K562 (cell line): Measurements from ENCODE around the gene SNCB. TPM values are rescaled to one million over a fixed set of nuclear protein-coding genes. Genes with fewer than 3 reads are reported as not detected.

Experiments used
- ARID1B ChIP-seq: fragments of 450-650 bp; IDR thresholded peaks from 2 replicates; pipeline ENCODE4 v1.6.1; 2016; ENCODE audit warnings: antibody characterized with exemption, mild to moderate bottlenecking, inconsistent platforms
- CHD7 ChIP-seq: fragments of 200-600 bp; sonication (generic); IDR thresholded peaks from one replicate; pipeline ENCODE4 v1.6.1; 2012; ENCODE audit warnings: mild to moderate bottlenecking, low read depth, low read length, inconsistent platforms
- CTCF ChIP-seq, 3 experiments: IDR thresholded peaks in 2 of 3; conservative IDR thresholded peaks in 1 of 3; 2 replicates each; pipeline ENCODE4 v1.5.1; 2011 to 2012; ENCODE audit warnings: low read length in 3 of 3, mild to moderate bottlenecking in 3 of 3, control low read depth in 2 of 3, improper control_type of control experiment in 1 of 3, inconsistent platforms in 1 of 3, low read depth in 1 of 3, mixed read lengths in 1 of 3, moderate library complexity in 1 of 3; ENCODE audit not compliant: insufficient read depth in 2 of 3
- DEAF1 ChIP-seq: fragments of 450-650 bp; formaldehyde crosslinking; IDR thresholded peaks from 2 replicates; pipeline ENCODE4 v1.4.0; 2020; ENCODE audit warnings: mild to moderate bottlenecking, moderate library complexity
- MAZ ChIP-seq, 2 experiments: fragments of 450-650 bp in 1 of 2; sonication (generic) in 1 of 2; formaldehyde crosslinking; IDR thresholded peaks in 1 of 2; conservative IDR thresholded peaks in 1 of 2; 2 replicates each; pipeline versions ENCODE4 v1.4.0 to v1.5.0; 2020; ENCODE audit warnings: mild to moderate bottlenecking in 1 of 2, missing genetic modification reagents in 1 of 2
- MYC ChIP-seq, 2 experiments: fragments of 250-450 bp in 1 of 2; sonication (Bioruptor Pico) in 1 of 2; IDR thresholded peaks; 2 replicates each; pipeline versions ENCODE4 v1.5.1 to v1.6.1; 2012 to 2021; ENCODE audit warnings: low read depth in 2 of 2, borderline replicate concordance in 1 of 2, improper control_type of control experiment in 1 of 2, low read length in 1 of 2, mild to moderate bottlenecking in 1 of 2, moderate library complexity in 1 of 2
- POLR2H ChIP-seq: IDR thresholded peaks from 2 replicates; pipeline ENCODE4 v1.6.1; 2016; ENCODE audit warnings: missing genetic modification characterization, low read depth, mild to moderate bottlenecking, control low read depth, missing compliant biosample characterization, moderate library complexity
- RAD21 ChIP-seq, 2 experiments: fragments of 250-450 bp in 1 of 2; fragments of 450-650 bp in 1 of 2; sonication (Bioruptor Pico) in 1 of 2; formaldehyde crosslinking in 1 of 2; IDR thresholded peaks in 1 of 2; conservative IDR thresholded peaks in 1 of 2; 2 replicates each; pipeline versions ENCODE4 v1.4.0 to v1.8.0; 2020 to 2022; ENCODE audit warnings: mild to moderate bottlenecking in 2 of 2, moderate library complexity in 1 of 2
- SMC3 ChIP-seq: conservative IDR thresholded peaks from 2 replicates; pipeline ENCODE4 v1.6.1; 2011; ENCODE audit warnings: low read depth, low read length, improper control_type of control experiment; ENCODE audit not compliant: insufficient read depth
- SNIP1 ChIP-seq: fragments of 450-650 bp; IDR thresholded peaks from 2 replicates; pipeline ENCODE4 v1.7.1; 2017; ENCODE audit warnings: low read depth, mild to moderate bottlenecking
- SRF ChIP-seq, 2 experiments: fragments of 250-450, 450-650 bp in 1 of 2; sonication (Bioruptor Pico) in 1 of 2; sonication (generic) in 1 of 2; formaldehyde crosslinking; IDR thresholded peaks; 2 replicates each; pipeline versions ENCODE4 v1.5.0 to v1.5.1; 2020 to 2022; ENCODE audit warnings: mild to moderate bottlenecking in 1 of 2, missing genetic modification reagents in 1 of 2
- ZKSCAN8 ChIP-seq: fragments of 200-800 bp; sonication (Bioruptor generic); IDR thresholded peaks from 2 replicates; pipeline ENCODE4 v1.6.1; 2016; ENCODE audit warnings: missing genetic modification characterization, missing compliant biosample characterization
- polyA plus RNA-seq, 8 experiments: library from polyadenylated mRNA; depleted of rRNA in 4 of 8; stranded (reverse) in 5 of 8; unstranded in 3 of 8; fragments of >200 nt; fragmentation: Nextera tagmentation in 2 of 8; fragmentation: Illumina TruSeq in 1 of 8; extraction: Ambion mirVana in 2 of 8; extraction: Trizol in 1 of 8; gene quantifications; 2 replicates each; pipeline versions ENCODE4 v1.2.1 to v1.2.3, GENCODE V29; 2011 to 2014; ENCODE audit warnings: inconsistent platforms in 1 of 8, missing spikeins in 1 of 8
- total RNA-seq, 7 experiments: library from RNA; depleted of rRNA in 6 of 7; stranded (reverse); fragments of >200 nt in 6 of 7; fragmentation: Illumina TruSeq in 2 of 7; extraction: Trizol in 2 of 7; gene quantifications; 2 replicates each; pipeline versions ENCODE4 v1.2.1 to v1.2.3, GENCODE V29; 2011 to 2021; ENCODE audit warnings: low replicate concordance in 1 of 7

The SNCB gene
- total and polyA plus RNA-seq, 9 of the 15 experiments (the other 6 are each of a cell fraction or from before 2014, with no cell fraction given), result not detected

- TF ChIP-seq CTCF (IDR thresholded peaks at IDR 0.05 in 2 of 3, conservative IDR thresholded peaks at IDR 0.05 in 1 of 3; ENCODE audit: insufficient read depth in 2 of 3, low read depth in 1 of 3, low read length in 3 of 3) (peak; percentile 71 to 81 (median 81)), ZKSCAN8 (CRISPR knock-in tag) (no peak), ARID1B (no peak), DEAF1 (CRISPR knock-in tag) (peak; percentile 72; the same call in 1 of the 2 replicates), SRF (CRISPR knock-in tag; IDR thresholded peaks at IDR 0.05) (peak in 1 of 2 experiments; percentile 80; a peak in 2 of 4 replicates), MYC (IDR thresholded peaks at IDR 0.05; ENCODE audit: low read depth, low read length) (peak; percentile 45), MYC (CRISPR knock-in tag; IDR thresholded peaks at IDR 0.05; ENCODE audit: borderline replicate concordance, low read depth) (no peak), SMC3 (peak; percentile 77), MAZ (CRISPR knock-in tag; conservative IDR thresholded peaks at IDR 0.05 in 1 of 2, IDR thresholded peaks at IDR 0.05 in 1 of 2) (peak; percentile 49 to 91; a peak in 3 of 4 replicates), CHD7 (no peak), RAD21 (CRISPR knock-in tag; conservative IDR thresholded peaks at IDR 0.05 in 1 of 2, IDR thresholded peaks at IDR 0.05 in 1 of 2) (peak; percentile 81 to 83), SNIP1 (no peak), POLR2H (tag) (no peak)
These were observed 11.1 kb downstream of the SNCB start (continued) for GRCh38 chr5:176619203-176619568.
